Measurements from ENCODE around the gene RPAP3. TPM values are rescaled to one million over a fixed set of nuclear protein-coding genes. Genes with fewer than 3 reads are reported as not detected.

RPAP3 gene
- total RNA-seq, 2 donors from 2014 or later = 15.0 to 26.5 TPM

- intact Hi-C loops (cut with DNase I) = no loop called here
- H3K9me3 ChIP-seq = no peaks in the 10 kb centered on the region
- no peak overlapping the region for H3K4me3 ChIP-seq
- peaks cover 10% of the 10 kb centered on the region for H3K4me1 ChIP-seq (replicated peaks)
- H3K27ac ChIP-seq = no peak overlapping the region
- no peaks in the 10 kb centered on the region for H3K27me3 ChIP-seq (replicated peaks; ENCODE audit: insufficient read depth)
- no peak for TF ChIP-seq POLR2AphosphoS5 (IDR thresholded peaks at IDR 0.05)
- no peak for TF ChIP-seq POLR2A (IDR thresholded peaks at IDR 0.05)
- TF ChIP-seq CTCF (IDR thresholded peaks at IDR 0.05) = no peak
- WGBS = 94% methylated on average over 3 of the region's 3 CpGs
- DNase-seq (ENCODE audit: low spot score) = no peak
- H3K36me3 ChIP-seq = no peaks in the 10 kb centered on the region
Observed at GRCh38 chr12:47748899-47749298, 43.1 kb upstream of the RPAP3 start.

GRCh38 chr12:47748507-47748828 is 42.6 kb upstream of the RPAP3 start:
- Histone ChIP-seq H3K4me3 (no peak overlapping the region), H3K27me3 (replicated peaks; ENCODE audit: insufficient read depth) (no peaks in the 10 kb centered on the region), H3K4me1 (replicated peaks) (peaks cover 5% of the 10 kb centered on the region), H3K27ac (no peak overlapping the region), H3K36me3 (no peaks in the 10 kb centered on the region), H3K9me3 (no peaks in the 10 kb centered on the region)
- WGBS = 94% methylated on average over 1 of the region's 1 CpG
- no peak for DNase-seq (ENCODE audit: low spot score)
- intact Hi-C loops (cut with DNase I) = no loop called here
- TF ChIP-seq POLR2AphosphoS5 (IDR thresholded peaks at IDR 0.05) (no peak), POLR2A (IDR thresholded peaks at IDR 0.05) (no peak), CTCF (IDR thresholded peaks at IDR 0.05) (no peak)

- TF ChIP-seq POLR2AphosphoS5 (IDR thresholded peaks at IDR 0.05) (no peak), CTCF (IDR thresholded peaks at IDR 0.05) (no peak), POLR2A (IDR thresholded peaks at IDR 0.05) (no peak)
- no peaks in the 10 kb centered on the region for H3K36me3 ChIP-seq
- H3K27me3 ChIP-seq (replicated peaks; ENCODE audit: insufficient read depth) = no peaks in the 10 kb centered on the region
- peaks cover under 1% of the 10 kb centered on the region for H3K4me1 ChIP-seq (replicated peaks)
- no peak overlapping the region for H3K4me3 ChIP-seq
- no peak for DNase-seq (ENCODE audit: low spot score)
- WGBS = 85% methylated on average over 14 of the region's 14 CpGs
- intact Hi-C loops (cut with DNase I) = no loop called here
- H3K9me3 ChIP-seq = no peaks in the 10 kb centered on the region
- no peak overlapping the region for H3K27ac ChIP-seq
Observed at GRCh38 chr12:47747596-47748506, 42.0 kb upstream of the RPAP3 start.

GRCh38 chr12:47747126-47747525 is 41.3 kb upstream of the RPAP3 start:
- WGBS = 79% methylated on average over 4 of the region's 4 CpGs
- H3K4me1 ChIP-seq (replicated peaks) = no peaks in the 10 kb centered on the region
- H3K36me3 ChIP-seq = no peaks in the 10 kb centered on the region
- H3K4me3 ChIP-seq = no peak overlapping the region
- H3K27me3 ChIP-seq (replicated peaks; ENCODE audit: insufficient read depth) = no peaks in the 10 kb centered on the region
- no peak for DNase-seq (ENCODE audit: low spot score)
- intact Hi-C loops (cut with DNase I) = no loop called here
- H3K9me3 ChIP-seq = no peaks in the 10 kb centered on the region
- TF ChIP-seq POLR2A (IDR thresholded peaks at IDR 0.05) (no peak), CTCF (IDR thresholded peaks at IDR 0.05) (no peak)
- no peak overlapping the region for H3K27ac ChIP-seq

- TF ChIP-seq POLR2A (IDR thresholded peaks at IDR 0.05) (no peak), POLR2AphosphoS5 (IDR thresholded peaks at IDR 0.05) (no peak), CTCF (IDR thresholded peaks at IDR 0.05) (no peak)
- Histone ChIP-seq H3K9me3 (no peaks in the 10 kb centered on the region), H3K36me3 (no peaks in the 10 kb centered on the region), H3K4me3 (no peak overlapping the region), H3K27ac (no peak overlapping the region), H3K4me1 (replicated peaks) (no peaks in the 10 kb centered on the region), H3K27me3 (replicated peaks; ENCODE audit: insufficient read depth) (no peaks in the 10 kb centered on the region)
- intact Hi-C loops (cut with DNase I) = no loop called here
- no peak for DNase-seq (ENCODE audit: low spot score)
- 91% methylated on average over 7 of the region's 7 CpGs for WGBS
Observed at GRCh38 chr12:47746523-47746922, 40.7 kb upstream of the RPAP3 start.
